Lower lobe of right lung (tissue), 2 donors: ENCODE measurements around the gene IQCK. TPM values are rescaled to one million over a fixed set of nuclear protein-coding genes. Genes with fewer than 3 reads are reported as not detected.

ENCODE experiments used
- ATAC-seq, 2 donors: fragments of 200-7000 bp; cut with Tn5 transposase; one replicate each; pipeline ENCODE4 v1.9.1; 2020 to 2022; ENCODE audit warnings: mild to moderate bottlenecking in 2 of 2, moderate library complexity in 2 of 2
- DNase-seq: peaks from one replicate; pipeline ENCODE4 v3.0.0-alpha.2; 2020
- H3K27ac ChIP-seq: fragments of 200-600 bp; one replicate; pipeline ENCODE4 v1.8.0; 2022
- H3K27me3 ChIP-seq: fragments of 200-600 bp; one replicate; pipeline ENCODE4 v1.8.0; 2022; ENCODE audit warnings: low read depth
- H3K36me3 ChIP-seq: fragments of 200-600 bp; one replicate; pipeline ENCODE4 v1.8.0; 2022; ENCODE audit warnings: mild to moderate bottlenecking
- H3K4me1 ChIP-seq: fragments of 200-600 bp; one replicate; pipeline ENCODE4 v1.8.0; 2022
- H3K4me3 ChIP-seq: fragments of 200-600 bp; one replicate; pipeline ENCODE4 v1.8.0; 2022; ENCODE audit warnings: mild to moderate bottlenecking
- H3K9me3 ChIP-seq: fragments of 200-600 bp; one replicate; pipeline ENCODE4 v1.8.0; 2022
- CTCF ChIP-seq: fragments of 200-600 bp; IDR thresholded peaks from one replicate; pipeline ENCODE4 v1.8.0; 2022; ENCODE audit warnings: antibody characterized with exemption, mild to moderate bottlenecking
- intact Hi-C: fragments of 100-400 bp; cut with DNase I; formaldehyde crosslinking; loops from one replicate; pipeline ENCODE4 v1.11.0; 2022
- total RNA-seq: library from RNA; stranded (reverse); fragmentation: NEBNext Ultra II Directional; extraction: Animal tissue kit (Norgen Biotek cat#: 25700); gene quantifications from one replicate; pipeline ENCODE4 v1.2.1, GENCODE V29; 2021
- donor health status: DM: no; HTN: yes; CAD: no; lungs with severe emphysema.

Gene IQCK
- total RNA-seq, 1 donor from 2014 or later = 14.1 TPM

GRCh38 chr16:19696328-19696727, 21.7 kb upstream of the IQCK start:
- peaks cover 41% of the 10 kb centered on the region for H3K36me3 ChIP-seq
- ATAC-seq = peak; percentile 62 to 78
- H3K4me1 ChIP-seq = peaks cover 48% of the 10 kb centered on the region
- no peaks in the 10 kb centered on the region for H3K27me3 ChIP-seq
- peak overlapping the region; percentile 61 for H3K27ac ChIP-seq
- intact Hi-C loops = no loop called here
- no peak overlapping the region for H3K4me3 ChIP-seq
- peak; percentile 74 for DNase-seq
- no peaks in the 10 kb centered on the region for H3K9me3 ChIP-seq
- TF ChIP-seq CTCF = no peak

GRCh38 chr16:19696961-19697360, 21.1 kb upstream of the IQCK start:
- Histone ChIP-seq H3K27me3 (no peaks in the 10 kb centered on the region), H3K9me3 (no peaks in the 10 kb centered on the region), H3K27ac (peak overlapping the region; percentile 61), H3K4me3 (no peak overlapping the region), H3K4me1 (peaks cover 47% of the 10 kb centered on the region), H3K36me3 (peaks cover 39% of the 10 kb centered on the region)
- TF ChIP-seq CTCF = no peak
- DNase-seq = no peak
- intact Hi-C loops = no loop called here
- peak in 1 of 2 donors; percentile 8 for ATAC-seq

DNA sequence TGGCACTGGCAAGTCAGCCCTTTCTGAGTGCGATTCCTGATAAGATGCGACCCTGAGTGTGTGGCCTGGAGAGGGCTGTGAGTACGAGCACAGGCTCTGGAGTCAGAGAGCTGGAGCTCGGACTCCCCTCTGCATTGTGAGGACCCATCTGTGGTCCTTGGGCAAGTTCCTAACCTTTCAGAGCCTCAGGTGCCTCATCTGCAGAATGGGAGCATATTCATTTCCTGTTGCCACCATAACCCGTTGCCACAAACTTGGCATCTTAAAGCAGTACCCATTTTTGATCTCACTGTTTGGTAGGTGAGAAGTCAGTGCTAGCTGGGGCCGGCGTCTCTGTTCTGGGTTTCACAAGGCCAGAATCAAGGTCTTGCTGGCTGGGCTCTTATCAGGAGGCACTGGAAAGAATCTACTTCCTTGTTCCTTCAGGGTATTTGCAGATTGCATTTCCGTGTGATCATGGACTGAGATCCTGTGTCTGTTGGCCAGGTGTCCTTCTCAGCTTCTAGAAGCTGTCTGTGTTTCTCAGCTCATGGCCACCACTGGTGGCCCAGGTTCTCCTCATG, 20.2 kb upstream of the IQCK start:
- peaks cover 53% of the 10 kb centered on the region for H3K4me1 ChIP-seq
- no peak for ATAC-seq
- H3K27ac ChIP-seq = peak overlapping the region; percentile 61

DNA sequence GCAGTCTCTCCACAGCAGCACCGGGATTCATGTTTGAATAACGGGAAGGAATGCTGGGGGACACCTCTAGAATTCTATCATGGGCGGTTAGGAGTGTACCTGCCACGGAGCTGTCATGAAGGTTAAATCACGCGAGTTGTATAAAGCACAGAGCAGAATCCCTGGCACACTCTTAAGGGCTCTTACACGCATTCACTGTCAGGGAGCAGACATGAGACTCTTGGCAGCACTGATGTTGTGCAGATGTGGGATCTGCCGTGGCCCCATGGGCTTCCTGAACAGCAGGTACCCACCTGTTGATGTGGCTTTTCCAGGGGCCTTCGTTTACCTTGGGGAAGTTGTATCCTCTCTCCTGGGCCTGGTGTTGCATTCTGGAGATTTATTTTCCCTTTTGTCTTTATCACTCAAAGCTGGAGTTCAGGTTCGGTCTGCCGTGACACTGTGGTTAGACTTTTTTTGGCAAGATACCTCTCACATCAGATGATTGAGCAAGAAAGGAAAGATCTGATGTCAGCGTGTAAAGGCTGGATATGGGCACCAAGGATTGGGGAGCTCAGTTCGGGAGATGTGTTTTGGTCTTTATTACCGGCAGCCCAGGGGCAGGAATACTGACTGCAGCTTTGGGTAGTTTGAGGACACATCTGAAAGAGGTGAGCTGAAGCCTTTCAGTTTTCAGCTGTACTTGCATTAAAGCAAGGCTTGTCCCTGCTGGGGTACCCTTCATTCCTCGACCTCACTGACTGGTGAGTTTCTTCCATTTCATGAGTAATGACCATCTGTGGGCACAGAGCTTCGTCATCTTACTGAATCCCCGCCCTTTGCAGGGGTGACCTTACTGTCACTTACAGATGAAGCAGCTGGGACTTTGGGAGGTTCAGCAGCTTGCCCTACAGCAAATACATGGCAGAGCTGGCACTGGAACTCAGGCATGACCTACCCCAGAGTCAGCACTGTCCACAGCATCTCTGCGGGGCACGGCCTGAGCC, 19.3 kb upstream of the IQCK start:
- no peak for ATAC-seq
- H3K4me3 ChIP-seq = no peak overlapping the region
- H3K4me1 ChIP-seq = peaks cover 57% of the 10 kb centered on the region
- H3K36me3 ChIP-seq = peaks cover 38% of the 10 kb centered on the region
- no peak for DNase-seq
- TF ChIP-seq CTCF = no peak
- intact Hi-C loops = no loop called here
- H3K9me3 ChIP-seq = no peaks in the 10 kb centered on the region
- H3K27ac ChIP-seq = no peak overlapping the region
- no peaks in the 10 kb centered on the region for H3K27me3 ChIP-seq

More for the DNA sequence above, 20.2 kb upstream of the IQCK start:
- no peak for DNase-seq
- Histone ChIP-seq H3K36me3 (peaks cover 38% of the 10 kb centered on the region), H3K4me3 (no peak overlapping the region), H3K9me3 (no peaks in the 10 kb centered on the region), H3K27me3 (no peaks in the 10 kb centered on the region)
- intact Hi-C loops = no loop called here
- no peak for TF ChIP-seq CTCF

GRCh38 chr16:19699472-19699871, 18.6 kb upstream of the IQCK start:
- no peaks in the 10 kb centered on the region for H3K27me3 ChIP-seq
- H3K4me3 ChIP-seq = no peak overlapping the region
- DNase-seq (no peak), ATAC-seq (no peak)
- no peaks in the 10 kb centered on the region for H3K9me3 ChIP-seq
- peaks cover 39% of the 10 kb centered on the region for H3K36me3 ChIP-seq
- H3K4me1 ChIP-seq = peaks cover 64% of the 10 kb centered on the region
- H3K27ac ChIP-seq = no peak overlapping the region
- intact Hi-C loops = no loop called here
- TF ChIP-seq CTCF = no peak
